GM10847 (cell line): ENCODE data around the gene BRSK1.

ENCODE experiments used
- POLR2A ChIP-seq: IDR thresholded peaks from 2 replicates; pipeline ENCODE4 v1.6.1; 2011; ENCODE audit not compliant: insufficient read length; ENCODE audit errors: extremely low read depth

BRSK1 gene

DNA sequence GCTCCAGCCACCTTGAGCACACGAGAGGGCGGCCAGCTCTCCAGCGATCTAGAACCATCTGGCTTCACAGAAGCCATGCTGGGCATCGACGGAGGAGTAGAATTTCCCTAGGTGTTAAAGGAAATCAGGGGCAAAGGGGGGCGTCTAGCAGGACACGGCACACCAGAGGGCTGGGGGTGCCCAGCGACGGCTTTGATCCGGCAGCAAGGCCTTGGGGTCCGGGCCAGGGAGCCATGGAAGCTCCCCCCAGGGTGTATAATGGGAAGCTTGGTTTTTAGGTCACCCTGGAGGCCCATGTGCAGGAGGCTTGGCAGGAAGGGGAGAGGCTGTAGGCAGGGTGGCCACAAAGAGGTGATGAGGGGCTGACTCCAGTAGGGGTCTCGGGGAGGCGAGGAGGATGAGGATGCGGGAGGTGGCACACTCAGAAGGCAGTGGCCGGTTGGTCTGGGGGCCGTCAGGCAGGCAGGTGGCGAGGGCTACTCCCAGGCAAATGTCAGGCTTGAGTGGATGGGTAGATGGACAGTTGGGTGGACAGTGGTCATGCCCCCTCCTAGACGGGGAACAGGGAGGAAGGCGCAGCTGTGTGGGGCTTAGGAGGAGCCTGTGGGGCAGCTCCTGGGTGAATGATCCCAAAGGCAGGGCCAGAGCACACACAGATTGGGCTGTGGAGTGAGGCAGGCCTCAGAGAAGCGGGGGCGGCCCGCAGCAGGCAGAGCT lies 61.5 kb downstream of the BRSK1 start:
- TF ChIP-seq POLR2A: no peak

DNA sequence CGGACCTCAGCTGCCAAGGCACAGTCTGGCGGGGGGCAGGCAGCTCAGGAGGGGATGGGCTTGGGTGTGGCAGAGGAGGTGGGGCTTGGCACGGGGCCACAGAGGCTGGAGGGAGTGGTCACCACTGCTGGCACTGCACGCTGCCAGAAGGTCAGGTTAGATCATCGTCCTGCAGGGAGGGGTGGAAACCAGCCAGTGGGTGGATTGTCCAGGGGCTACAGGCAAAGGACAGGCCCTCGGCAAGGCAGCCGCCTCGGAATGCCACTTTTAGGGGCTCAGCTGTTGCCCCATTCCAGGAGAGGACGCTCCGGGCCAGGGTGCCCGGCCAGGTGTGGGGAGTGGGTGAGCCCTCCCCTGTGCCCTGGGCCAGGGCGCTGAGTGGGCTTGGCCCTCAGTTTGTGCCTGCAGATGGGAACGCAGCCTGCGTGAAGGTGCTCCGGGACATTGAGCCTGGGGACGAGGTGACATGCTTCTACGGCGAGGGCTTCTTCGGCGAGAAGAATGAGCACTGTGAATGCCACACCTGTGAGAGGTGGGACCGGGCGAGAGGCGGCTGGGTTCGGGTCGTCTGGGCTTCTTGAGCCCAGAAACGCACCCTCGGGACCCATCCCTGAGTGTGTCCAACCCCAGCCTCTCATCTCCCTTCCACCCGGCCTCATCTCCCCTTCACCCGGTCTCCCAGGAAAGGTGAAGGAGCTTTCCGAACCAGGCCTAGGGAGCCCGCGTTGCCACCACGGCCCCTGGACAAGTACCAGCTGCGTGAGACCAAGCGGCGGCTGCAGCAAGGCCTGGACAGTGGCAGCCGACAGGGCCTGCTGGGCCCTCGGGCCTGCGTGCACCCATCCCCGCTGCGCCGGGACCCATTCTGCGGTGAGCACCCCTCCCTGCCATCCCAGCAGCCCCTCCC lies 62.3 kb downstream of the BRSK1 start:
- TF ChIP-seq POLR2A: no peak

DNA sequence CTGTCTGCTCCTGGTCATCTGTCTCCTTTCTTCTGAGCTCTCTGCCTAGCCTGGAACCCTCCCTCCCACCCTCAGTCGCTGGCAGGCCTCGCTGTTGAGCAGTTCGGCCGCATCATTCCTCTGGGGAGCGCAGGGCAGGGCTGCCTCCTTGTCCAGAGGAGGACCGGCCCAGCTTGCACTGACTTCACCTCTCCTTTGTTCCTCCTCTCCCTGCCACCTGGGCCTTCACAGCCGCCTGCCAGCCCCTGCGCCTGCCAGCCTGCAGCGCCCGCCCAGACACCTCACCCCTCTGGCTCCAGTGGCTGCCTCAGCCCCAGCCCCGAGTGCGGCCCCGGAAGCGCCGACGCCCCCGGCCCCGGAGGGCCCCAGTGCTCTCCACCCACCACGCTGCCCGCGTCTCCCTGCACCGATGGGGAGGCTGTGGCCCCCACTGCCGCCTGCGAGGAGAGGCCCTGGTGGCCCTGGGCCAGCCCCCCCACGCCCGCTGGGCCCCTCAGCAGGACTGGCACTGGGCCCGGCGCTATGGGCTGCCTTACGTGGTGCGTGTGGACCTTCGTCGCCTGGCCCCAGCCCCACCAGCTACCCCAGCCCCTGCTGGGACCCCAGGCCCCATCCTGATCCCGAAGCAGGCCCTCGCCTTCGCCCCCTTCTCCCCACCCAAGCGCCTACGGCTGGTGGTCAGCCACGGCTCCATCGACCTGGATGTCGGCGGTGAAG lies 63.1 kb downstream of the BRSK1 start:
- TF ChIP-seq POLR2A: no peak

- no peak for TF ChIP-seq POLR2A
Observed at GRCh38 chr19:55347442-55348009, 63.7 kb downstream of the BRSK1 start.

DNA sequence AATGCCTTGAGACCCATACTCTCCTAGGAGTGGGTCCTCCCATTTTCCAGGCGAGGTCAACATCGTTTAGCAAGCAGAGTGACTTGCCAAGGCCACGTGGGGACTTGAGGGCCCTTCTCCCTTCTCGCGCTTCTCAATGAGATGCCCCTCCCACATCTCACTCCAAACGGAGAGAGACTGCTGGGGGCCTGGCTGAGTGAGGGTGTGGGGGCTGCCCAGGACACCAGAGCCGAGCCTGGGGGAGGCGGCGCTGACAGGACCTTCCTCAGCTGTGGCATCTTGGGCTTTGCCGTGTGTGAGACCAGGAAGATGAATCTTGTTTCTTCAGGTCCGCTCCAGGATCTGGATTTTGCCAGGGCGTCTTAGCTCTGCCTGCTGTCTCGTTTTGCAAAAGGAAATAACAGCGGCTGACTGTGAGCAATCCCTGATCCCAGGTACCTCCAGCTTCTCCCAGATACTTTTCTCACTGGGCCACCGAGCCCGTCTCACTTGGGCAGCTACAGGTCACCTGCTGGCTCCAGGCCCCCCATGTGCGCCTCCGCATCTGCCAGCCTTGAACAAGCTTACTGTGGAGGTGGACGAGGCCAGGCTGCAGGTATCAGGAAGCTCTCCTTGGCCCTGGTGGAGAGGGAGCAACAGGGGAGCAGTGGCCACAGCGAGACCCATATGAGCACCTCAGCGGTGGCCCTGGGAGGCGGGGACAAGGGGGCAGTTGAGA lies 64.7 kb downstream of the BRSK1 start:
- no peak for TF ChIP-seq POLR2A

DNA sequence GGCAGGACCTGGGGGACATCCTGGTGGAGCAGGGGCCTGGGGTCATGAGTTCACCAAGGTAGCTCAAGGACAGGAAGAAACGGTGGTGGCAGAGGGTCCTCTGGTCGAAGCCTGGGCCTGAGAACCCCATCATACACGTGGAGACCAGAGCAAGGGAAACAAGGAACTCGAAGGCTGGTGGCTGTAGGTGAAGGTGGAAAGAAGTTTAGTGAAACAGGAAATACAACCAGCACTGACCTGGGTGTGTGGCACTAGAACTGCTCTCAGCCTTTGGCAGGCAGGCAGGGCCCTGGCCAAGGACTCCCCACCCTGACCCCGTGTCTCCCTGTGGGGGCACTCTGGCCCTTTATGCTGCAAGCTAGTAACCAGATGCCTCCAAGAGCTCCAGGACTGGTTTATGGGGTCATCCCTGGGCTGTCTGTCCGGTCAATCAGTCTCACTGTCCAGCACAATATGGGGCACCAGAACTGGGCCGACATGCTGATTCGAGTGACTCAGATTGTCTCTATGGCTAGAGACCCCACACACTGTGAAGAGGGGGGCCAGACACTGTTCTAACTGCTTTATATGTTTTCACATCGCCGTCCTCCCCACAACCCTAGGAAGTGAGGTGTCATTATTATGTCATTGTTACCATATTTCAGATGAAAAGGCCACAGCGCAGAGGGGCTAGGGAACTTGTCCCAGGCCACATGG lies 67.0 kb downstream of the BRSK1 start:
- TF ChIP-seq POLR2A: no peak

DNA sequence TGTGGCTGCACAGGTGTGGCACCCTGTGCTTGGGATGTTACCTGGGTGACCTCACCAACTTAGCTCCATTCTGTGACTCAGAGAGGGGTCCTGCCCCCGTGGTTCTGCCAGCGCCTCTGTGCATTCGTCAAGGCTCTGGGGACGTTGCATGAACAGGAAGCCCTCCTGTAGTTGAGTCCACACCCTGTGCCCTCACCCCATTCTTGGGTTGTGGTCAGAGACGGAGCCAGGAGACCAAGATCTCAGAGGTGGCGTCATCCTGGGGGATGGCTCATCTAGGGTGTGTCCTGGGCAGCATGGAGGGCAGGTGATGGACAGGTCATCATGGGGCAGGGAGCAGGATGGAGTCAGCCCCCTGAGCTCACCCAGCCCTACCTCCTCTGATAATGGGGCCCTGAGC lies 68.2 kb downstream of the BRSK1 start:
- no peak for TF ChIP-seq POLR2A

- no peak for TF ChIP-seq POLR2A
Observed at GRCh38 chr19:55352549-55353145, 68.8 kb downstream of the BRSK1 start.

- TF ChIP-seq POLR2A: no peak
Observed at GRCh38 chr19:55353356-55353802, 69.6 kb downstream of the BRSK1 start.

DNA sequence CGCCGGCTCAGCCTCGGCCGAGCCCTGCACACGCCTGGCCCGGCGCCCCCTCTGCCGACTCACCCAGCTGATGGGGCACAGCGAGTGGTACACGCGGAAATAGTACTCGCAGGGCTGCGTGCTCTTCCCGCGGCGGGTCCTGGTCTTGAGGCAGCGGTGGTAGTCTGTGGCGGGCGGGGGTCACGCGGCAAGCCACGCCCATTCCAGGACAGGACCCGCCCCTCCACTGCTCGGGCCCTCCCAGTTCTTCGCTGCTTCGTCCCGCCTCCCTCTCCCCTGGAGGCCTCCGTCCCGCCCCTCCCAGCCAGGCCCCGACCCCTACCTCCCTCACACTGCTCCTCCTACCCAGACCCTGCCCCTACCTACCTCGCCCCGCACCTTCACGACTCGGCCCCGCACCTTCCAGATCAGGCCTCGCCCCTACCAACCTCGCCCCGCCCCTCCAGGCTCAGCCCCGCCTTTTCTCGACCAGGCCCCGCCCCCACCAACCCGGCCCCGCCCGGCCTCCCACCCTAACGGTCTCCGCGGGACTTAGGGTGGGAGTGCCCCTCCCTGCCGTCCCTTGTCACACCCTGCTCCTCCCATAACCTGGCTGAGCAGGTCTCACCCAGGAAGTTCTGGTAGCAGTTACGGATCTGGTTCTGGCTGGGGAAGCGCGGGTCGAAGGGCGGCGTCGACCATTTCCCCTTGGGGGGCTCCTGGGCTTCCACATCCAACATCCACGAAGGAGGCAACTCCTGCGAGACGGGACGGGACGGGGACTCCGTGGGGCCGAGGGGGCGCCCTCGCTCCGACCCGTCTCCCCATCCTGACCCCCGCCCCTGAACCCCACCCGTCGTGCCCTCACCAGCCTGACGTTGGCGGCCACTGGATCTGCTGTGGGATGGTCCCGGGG lies 70.3 kb downstream of the BRSK1 start:
- no peak for TF ChIP-seq POLR2A

DNA sequence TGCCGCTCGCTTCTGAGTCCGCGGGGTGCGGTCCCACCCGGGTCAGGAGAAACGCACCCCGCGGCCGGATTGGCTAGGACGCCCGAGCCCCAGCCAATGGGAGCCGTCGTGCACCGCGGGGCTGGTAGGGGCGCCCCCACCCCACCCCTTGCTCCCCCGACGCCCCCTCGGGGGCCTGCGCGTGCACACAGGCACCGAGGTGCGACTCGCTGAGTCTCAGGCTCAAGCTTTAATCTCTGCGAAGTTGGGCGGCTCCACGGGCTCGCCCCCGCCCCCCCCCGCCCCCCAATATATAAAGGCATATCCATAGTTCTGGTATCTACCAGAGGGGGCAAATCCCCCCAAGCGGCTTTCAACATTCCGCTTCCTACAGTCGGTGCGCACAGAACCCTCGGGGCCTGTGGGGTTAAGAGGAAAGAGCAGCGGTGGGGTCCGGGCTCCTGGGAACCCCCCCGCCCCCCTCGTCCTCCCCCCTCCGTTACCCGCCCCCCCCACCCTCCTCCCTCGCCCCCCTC lies 71.0 kb downstream of the BRSK1 start, which contains the start of gene COX6B2:
TSS of gene COX6B2 (minus strand) at position 22 of the 515 bp plus-strand sequence. CDS start 198 bp downstream, outside the sequence.
- no peak for TF ChIP-seq POLR2A

- TF ChIP-seq POLR2A: no peak
Observed at GRCh38 chr19:55355213-55355821, 71.5 kb downstream of the BRSK1 start.

GRCh38 chr19:55358493-55358892 lies 74.7 kb downstream of the BRSK1 start:
- no peak for TF ChIP-seq POLR2A
